Measurements from ENCODE around the gene RABGAP1L. TPM values are rescaled to one million over a fixed set of nuclear protein-coding genes. Genes with fewer than 3 reads are reported as not detected.
"Not testable (repeated sequence)": the region's sequence is repeated elsewhere in the genome, so short reads cannot be mapped to it uniquely, and the experiment has no call there.

Gene RABGAP1L
- total RNA-seq, 1 donor from 2014 or later = 30.3 TPM

- Histone ChIP-seq H3K4me1 (ENCODE audit: control insufficient read depth in 3 of 3, insufficient read depth in 3 of 3, low read length in 3 of 3) (no peaks in the 10 kb centered on the region), H3K4me3 (ENCODE audit: low read length in 3 of 3) (no peak overlapping the region), H3K9me3 (ENCODE audit: control insufficient read depth in 3 of 3, low read length in 3 of 3) (no peaks in the 10 kb centered on the region), H3K9ac (ENCODE audit: low read depth in 1 of 3, low read length in 3 of 3) (no peak overlapping the region), H3K27me3 (ENCODE audit: control insufficient read depth in 3 of 3, insufficient read depth in 3 of 3, low read length in 3 of 3) (no peaks in the 10 kb centered on the region), H3K36me3 (ENCODE audit: control insufficient read depth in 3 of 3, insufficient read depth in 3 of 3, low read length in 3 of 3) (no peaks in the 10 kb centered on the region), H3K27ac (ENCODE audit: low read depth, low read length) (no peak overlapping the region)
These were observed 541.5 kb downstream of the RABGAP1L start for GRCh38 chr1:174700775-174701174.

DNA sequence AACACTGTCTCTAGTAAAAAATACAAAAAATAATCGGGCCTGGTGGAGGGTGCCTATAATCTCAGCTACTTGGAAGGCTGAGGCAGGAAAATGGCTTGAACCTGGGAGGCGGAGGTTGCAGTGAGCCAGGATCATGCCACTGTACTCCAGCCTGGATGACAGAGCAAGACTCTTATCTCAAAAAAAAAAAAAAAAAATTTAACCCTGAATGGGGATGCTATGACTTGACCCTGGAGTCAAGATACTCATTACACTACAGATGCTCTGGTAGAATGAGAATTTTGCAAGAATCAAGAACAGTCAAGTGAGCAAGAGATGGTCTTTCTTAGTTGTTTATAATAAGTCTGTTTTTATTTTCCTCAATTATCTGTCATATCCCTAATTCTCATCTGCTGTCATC, 542.2 kb downstream of the RABGAP1L start:
- Histone ChIP-seq H3K27ac (ENCODE audit: low read depth, low read length) (no peak overlapping the region), H3K9me3 (ENCODE audit: control insufficient read depth in 3 of 3, low read length in 3 of 3) (no peaks in the 10 kb centered on the region), H3K4me1 (ENCODE audit: control insufficient read depth in 3 of 3, insufficient read depth in 3 of 3, low read length in 3 of 3) (no peaks in the 10 kb centered on the region), H3K27me3 (ENCODE audit: control insufficient read depth in 3 of 3, insufficient read depth in 3 of 3, low read length in 3 of 3) (no peaks in the 10 kb centered on the region), H3K9ac (ENCODE audit: low read depth in 1 of 3, low read length in 3 of 3) (no peak overlapping the region), H3K4me3 (ENCODE audit: low read length in 3 of 3) (no peak overlapping the region), H3K36me3 (ENCODE audit: control insufficient read depth in 3 of 3, insufficient read depth in 3 of 3, low read length in 3 of 3) (no peaks in the 10 kb centered on the region)

GRCh38 chr1:174702011-174702410, 542.7 kb downstream of the RABGAP1L start:
- H3K36me3 ChIP-seq (ENCODE audit: control insufficient read depth in 3 of 3, insufficient read depth in 3 of 3, low read length in 3 of 3) = no peaks in the 10 kb centered on the region
- H3K9me3 ChIP-seq (ENCODE audit: control insufficient read depth in 3 of 3, low read length in 3 of 3) = no peaks in the 10 kb centered on the region
- no peak overlapping the region for H3K4me3 ChIP-seq (ENCODE audit: low read length in 3 of 3)
- no peaks in the 10 kb centered on the region for H3K27me3 ChIP-seq (ENCODE audit: control insufficient read depth in 3 of 3, insufficient read depth in 3 of 3, low read length in 3 of 3)
- no peak overlapping the region for H3K9ac ChIP-seq (ENCODE audit: low read depth in 1 of 3, low read length in 3 of 3)
- no peaks in the 10 kb centered on the region for H3K4me1 ChIP-seq (ENCODE audit: control insufficient read depth in 3 of 3, insufficient read depth in 3 of 3, low read length in 3 of 3)
- no peak overlapping the region for H3K27ac ChIP-seq (ENCODE audit: low read depth, low read length)

GRCh38 chr1:174703309-174703708, 544.0 kb downstream of the RABGAP1L start:
- Histone ChIP-seq H3K36me3 (ENCODE audit: control insufficient read depth in 3 of 3, insufficient read depth in 3 of 3, low read length in 3 of 3) (no peaks in the 10 kb centered on the region), H3K27ac (ENCODE audit: low read depth, low read length) (no peak overlapping the region), H3K9me3 (ENCODE audit: control insufficient read depth in 3 of 3, low read length in 3 of 3) (no peaks in the 10 kb centered on the region), H3K4me1 (ENCODE audit: control insufficient read depth in 3 of 3, insufficient read depth in 3 of 3, low read length in 3 of 3) (no peaks in the 10 kb centered on the region), H3K9ac (ENCODE audit: low read depth in 1 of 3, low read length in 3 of 3) (no peak overlapping the region), H3K4me3 (ENCODE audit: low read length in 3 of 3) (no peak overlapping the region), H3K27me3 (ENCODE audit: control insufficient read depth in 3 of 3, insufficient read depth in 3 of 3, low read length in 3 of 3) (no peaks in the 10 kb centered on the region)

DNA sequence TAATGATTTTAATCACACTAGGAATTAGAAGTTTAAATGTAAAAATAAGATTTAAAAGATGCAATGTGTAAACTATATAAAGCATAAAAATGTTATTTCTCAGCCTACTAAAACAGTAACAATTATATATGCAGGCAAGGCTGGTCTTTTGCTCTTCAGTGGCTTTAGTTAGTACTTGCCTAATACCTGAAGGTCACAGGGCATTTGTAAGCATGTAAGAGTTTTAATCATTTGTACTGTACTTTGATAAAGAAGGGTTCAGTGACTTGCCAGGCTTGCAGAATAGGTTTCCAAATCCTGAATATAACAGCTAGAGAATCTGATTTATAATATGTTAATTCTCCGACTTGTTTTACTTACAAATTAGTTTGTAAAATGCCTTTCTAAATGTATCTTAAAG, 545.0 kb downstream of the RABGAP1L start:
- H3K27me3 ChIP-seq (ENCODE audit: control insufficient read depth in 3 of 3, insufficient read depth in 3 of 3, low read length in 3 of 3) = no peaks in the 10 kb centered on the region
- H3K9me3 ChIP-seq (ENCODE audit: control insufficient read depth in 3 of 3, low read length in 3 of 3) = no peaks in the 10 kb centered on the region
- no peaks in the 10 kb centered on the region for H3K4me1 ChIP-seq (ENCODE audit: control insufficient read depth in 3 of 3, insufficient read depth in 3 of 3, low read length in 3 of 3)
- H3K4me3 ChIP-seq (ENCODE audit: low read length in 3 of 3) = no peak overlapping the region
- H3K9ac ChIP-seq (ENCODE audit: low read depth in 1 of 3, low read length in 3 of 3) = no peak overlapping the region
- H3K27ac ChIP-seq (ENCODE audit: low read depth, low read length) = no peak overlapping the region
- H3K36me3 ChIP-seq (ENCODE audit: control insufficient read depth in 3 of 3, insufficient read depth in 3 of 3, low read length in 3 of 3) = no peaks in the 10 kb centered on the region

DNA sequence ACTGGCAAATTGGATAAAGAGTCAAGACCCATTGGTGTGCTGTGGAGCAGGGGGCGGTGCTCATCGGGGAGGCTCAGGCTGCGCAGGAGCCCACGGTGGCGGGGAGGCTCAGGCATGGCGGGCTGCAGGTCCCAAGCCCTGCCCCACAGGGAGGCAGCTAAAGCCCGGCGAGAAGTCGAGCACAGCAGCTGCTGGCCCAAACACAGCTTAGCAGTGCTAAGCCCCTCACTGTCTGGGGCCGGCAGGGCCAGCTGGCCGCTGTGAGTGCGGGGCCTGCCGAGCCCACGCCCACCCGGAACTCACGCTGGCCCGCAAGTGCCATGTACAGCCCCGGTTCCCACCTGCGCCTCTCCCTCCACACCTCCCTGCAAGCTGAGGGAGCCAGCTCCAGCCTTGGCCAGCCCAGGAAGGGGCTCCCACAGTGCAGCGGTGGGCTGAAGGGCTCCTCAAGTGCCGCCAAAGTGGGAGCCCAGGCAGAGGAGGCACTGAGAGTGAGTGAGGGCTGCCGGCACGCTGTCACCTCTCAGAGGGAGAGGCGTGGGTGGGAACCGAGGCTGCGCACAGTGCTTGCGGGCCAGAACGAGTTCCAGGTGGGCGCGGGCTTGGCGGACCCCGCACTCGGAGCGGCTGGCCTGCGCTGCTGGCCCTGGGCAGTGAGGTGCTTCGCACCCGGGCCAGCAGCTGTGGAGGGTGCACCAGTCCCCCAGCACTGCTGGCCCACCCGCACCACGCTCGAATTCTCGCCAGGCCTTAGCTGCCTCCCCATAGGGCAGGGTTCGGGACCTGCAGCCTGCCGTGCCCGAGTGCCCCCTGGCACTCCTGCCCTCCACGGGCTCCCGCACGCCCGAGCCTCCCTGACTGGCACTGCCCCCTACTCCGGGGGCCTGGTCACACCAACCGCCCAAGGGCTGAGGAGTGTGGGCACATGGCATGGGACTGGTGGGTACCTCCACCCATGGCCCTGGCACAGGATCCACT, 551.8 kb downstream of the RABGAP1L start:
- H3K27ac ChIP-seq (ENCODE audit: low read depth, low read length) = no peak overlapping the region
- no peaks in the 10 kb centered on the region for H3K36me3 ChIP-seq (ENCODE audit: control insufficient read depth in 3 of 3, insufficient read depth in 3 of 3, low read length in 3 of 3)
- no peak overlapping the region for H3K4me3 ChIP-seq (ENCODE audit: low read length in 3 of 3)
- H3K27me3 ChIP-seq (ENCODE audit: control insufficient read depth in 3 of 3, insufficient read depth in 3 of 3, low read length in 3 of 3) = no peaks in the 10 kb centered on the region
- no peaks in the 10 kb centered on the region for H3K4me1 ChIP-seq (ENCODE audit: control insufficient read depth in 3 of 3, insufficient read depth in 3 of 3, low read length in 3 of 3)
- H3K9me3 ChIP-seq (ENCODE audit: control insufficient read depth in 3 of 3, low read length in 3 of 3) = no peaks in the 10 kb centered on the region
- no peak overlapping the region for H3K9ac ChIP-seq (ENCODE audit: low read depth in 1 of 3, low read length in 3 of 3)

- H3K9me3 ChIP-seq (ENCODE audit: control insufficient read depth in 3 of 3, low read length in 3 of 3); H3K9ac ChIP-seq (ENCODE audit: low read depth in 1 of 3, low read length in 3 of 3); H3K27ac ChIP-seq (ENCODE audit: low read depth, low read length); H3K36me3 ChIP-seq (ENCODE audit: control insufficient read depth in 3 of 3, insufficient read depth in 3 of 3, low read length in 3 of 3); H3K4me1 ChIP-seq (ENCODE audit: control insufficient read depth in 3 of 3, insufficient read depth in 3 of 3, low read length in 3 of 3); H3K4me3 ChIP-seq (ENCODE audit: low read length in 3 of 3); H3K27me3 ChIP-seq (ENCODE audit: control insufficient read depth in 3 of 3, insufficient read depth in 3 of 3, low read length in 3 of 3): not testable (repeated sequence)
These were observed 552.5 kb downstream of the RABGAP1L start for GRCh38 chr1:174711848-174712247.

- Histone ChIP-seq H3K27me3 (ENCODE audit: control insufficient read depth in 3 of 3, insufficient read depth in 3 of 3, low read length in 3 of 3) (no peaks in the 10 kb centered on the region), H3K9ac (ENCODE audit: low read depth in 1 of 3, low read length in 3 of 3) (no peak overlapping the region), H3K27ac (ENCODE audit: low read depth, low read length) (no peak overlapping the region)
These were observed 553.2 kb downstream of the RABGAP1L start for GRCh38 chr1:174712541-174712940.

DNA sequence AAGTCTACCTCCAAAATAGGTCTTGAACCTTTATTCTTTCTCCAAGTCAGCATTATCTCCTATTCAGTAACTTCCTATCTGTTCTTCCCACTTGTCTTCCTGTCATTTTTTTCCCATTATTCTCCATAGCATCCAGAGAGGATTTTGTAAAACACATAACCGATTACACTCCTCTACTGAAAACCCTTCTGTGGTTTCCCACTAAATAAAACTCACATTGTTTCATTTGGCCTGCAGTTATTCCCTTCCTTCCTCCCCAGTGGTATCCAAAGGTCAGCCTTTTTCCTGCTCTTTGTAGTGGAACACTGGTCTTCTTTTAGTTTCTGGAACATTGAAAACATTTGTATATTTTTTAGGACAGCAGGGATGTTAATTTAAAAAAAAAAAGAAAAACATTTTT, 554.5 kb downstream of the RABGAP1L start:
- H3K4me3 ChIP-seq (ENCODE audit: low read length in 3 of 3) = no peak overlapping the region
- H3K9me3 ChIP-seq (ENCODE audit: control insufficient read depth in 3 of 3, low read length in 3 of 3) = no peaks in the 10 kb centered on the region
- no peaks in the 10 kb centered on the region for H3K36me3 ChIP-seq (ENCODE audit: control insufficient read depth in 3 of 3, insufficient read depth in 3 of 3, low read length in 3 of 3)
- no peaks in the 10 kb centered on the region for H3K4me1 ChIP-seq (ENCODE audit: control insufficient read depth in 3 of 3, insufficient read depth in 3 of 3, low read length in 3 of 3)
- H3K9ac ChIP-seq (ENCODE audit: low read depth in 1 of 3, low read length in 3 of 3) = no peak overlapping the region
- no peaks in the 10 kb centered on the region for H3K27me3 ChIP-seq (ENCODE audit: control insufficient read depth in 3 of 3, insufficient read depth in 3 of 3, low read length in 3 of 3)
- H3K27ac ChIP-seq (ENCODE audit: low read depth, low read length) = no peak overlapping the region

More at GRCh38 chr1:174712541-174712940, 553.2 kb downstream of the RABGAP1L start:
- H3K9me3 ChIP-seq (ENCODE audit: control insufficient read depth in 3 of 3, low read length in 3 of 3) = no peaks in the 10 kb centered on the region
- no peaks in the 10 kb centered on the region for H3K36me3 ChIP-seq (ENCODE audit: control insufficient read depth in 3 of 3, insufficient read depth in 3 of 3, low read length in 3 of 3)
- no peaks in the 10 kb centered on the region for H3K4me1 ChIP-seq (ENCODE audit: control insufficient read depth in 3 of 3, insufficient read depth in 3 of 3, low read length in 3 of 3)
- no peak overlapping the region for H3K4me3 ChIP-seq (ENCODE audit: low read length in 3 of 3)

DNA sequence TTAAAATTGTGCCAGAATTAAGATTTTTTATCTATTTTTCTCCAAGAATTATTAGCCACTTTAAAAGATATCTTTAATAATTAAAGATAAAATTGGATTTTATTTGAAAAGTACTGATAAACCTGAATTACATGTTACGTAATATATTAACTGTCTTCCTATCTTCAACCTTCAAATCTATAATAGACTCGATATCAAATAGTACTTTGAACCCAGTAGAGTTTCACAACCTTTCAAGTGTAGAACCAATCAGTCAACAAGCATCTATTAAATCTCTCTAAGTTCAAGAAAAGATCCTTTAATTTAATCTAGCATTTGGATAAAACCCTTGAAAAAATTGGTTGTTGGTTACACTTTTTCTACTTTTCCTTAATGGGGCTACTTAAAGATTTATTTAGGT, 559.9 kb downstream of the RABGAP1L start:
- no peak overlapping the region for H3K9ac ChIP-seq (ENCODE audit: low read depth in 1 of 3, low read length in 3 of 3)
- no peak overlapping the region for H3K4me3 ChIP-seq (ENCODE audit: low read length in 3 of 3)
- H3K27ac ChIP-seq (ENCODE audit: low read depth, low read length) = no peak overlapping the region
- no peaks in the 10 kb centered on the region for H3K9me3 ChIP-seq (ENCODE audit: control insufficient read depth in 3 of 3, low read length in 3 of 3)
- H3K4me1 ChIP-seq (ENCODE audit: control insufficient read depth in 3 of 3, insufficient read depth in 3 of 3, low read length in 3 of 3) = no peaks in the 10 kb centered on the region
- no peaks in the 10 kb centered on the region for H3K27me3 ChIP-seq (ENCODE audit: control insufficient read depth in 3 of 3, insufficient read depth in 3 of 3, low read length in 3 of 3)
- no peaks in the 10 kb centered on the region for H3K36me3 ChIP-seq (ENCODE audit: control insufficient read depth in 3 of 3, insufficient read depth in 3 of 3, low read length in 3 of 3)

All from skeletal muscle tissue (tissue), 4 donors.